T1000 (cell line): ENCODE measurements around the gene C1orf174.

Experiments
- DNase-seq: peaks from one replicate; lab custom pipeline; 2025; ENCODE audit warnings: mixed read lengths; lab: John Stamatoyannopoulos, UW

The C1orf174 gene

DNA sequence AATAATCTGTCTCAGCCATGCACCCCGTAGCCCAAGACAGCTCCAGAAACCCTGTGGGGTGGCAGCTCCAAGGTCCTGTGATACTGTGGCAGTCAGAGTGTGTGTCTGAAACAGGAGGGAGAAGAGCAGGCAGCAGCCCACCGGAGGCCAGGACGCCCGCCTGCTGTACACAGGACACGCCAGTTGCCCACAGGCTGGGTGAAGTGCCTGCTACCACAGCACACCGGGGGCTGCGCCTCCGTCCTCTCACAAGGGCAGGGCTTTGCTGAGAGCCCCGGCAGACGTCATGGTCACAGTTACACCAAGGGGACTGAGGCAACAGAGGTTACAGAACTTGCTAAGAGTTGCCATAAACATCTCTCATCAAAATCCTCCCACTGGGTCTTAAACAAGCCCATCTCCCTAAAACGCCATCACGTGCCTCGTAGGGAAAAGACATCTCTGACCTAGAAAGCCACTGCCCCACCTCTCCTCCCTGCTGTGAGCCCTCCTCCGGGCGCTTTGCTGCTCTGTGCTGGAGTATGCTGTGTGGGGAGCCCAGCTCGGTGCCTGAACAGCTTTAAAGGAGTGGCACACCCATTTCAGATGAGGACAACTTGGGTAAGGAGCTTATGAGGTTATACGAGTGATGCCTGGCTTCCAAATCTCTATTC, 5.3 kb downstream of the C1orf174 start:
- DNase-seq: no peak

GRCh38 chr1:3893190-3893589, 6.9 kb downstream of the C1orf174 start:
- DNase-seq: no peak

- no peak for DNase-seq
Observed at GRCh38 chr1:3892748-3893147, 7.3 kb downstream of the C1orf174 start.

DNA sequence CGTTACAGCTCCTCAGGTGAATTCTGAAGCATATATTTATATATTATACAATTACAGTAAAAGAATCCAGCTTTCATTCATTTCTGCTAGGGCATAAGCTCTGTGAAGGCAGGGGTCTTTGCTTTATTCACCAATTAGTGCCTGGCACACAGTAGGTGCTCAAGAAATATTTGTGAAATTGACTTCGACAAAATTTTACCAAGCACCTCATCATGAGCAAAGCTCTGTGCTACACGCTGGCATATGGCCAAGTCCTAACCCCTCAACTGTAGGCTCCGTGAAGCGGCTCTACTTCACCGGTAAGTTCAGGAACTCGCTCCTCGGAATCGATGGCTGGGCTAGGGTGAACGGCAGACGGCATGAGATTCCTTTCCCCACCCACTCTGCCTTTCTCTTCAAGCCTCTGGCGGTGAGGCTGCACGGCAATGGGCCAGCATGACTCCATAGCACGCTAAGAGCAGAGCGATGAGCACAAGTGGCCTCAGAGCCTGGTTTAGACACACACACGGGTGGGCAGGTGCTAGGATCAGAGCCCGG, 8.7 kb downstream of the C1orf174 start:
- no peak for DNase-seq

- no peak for DNase-seq
Observed at GRCh38 chr1:3890389-3891328, 9.4 kb downstream of the C1orf174 start.

DNA sequence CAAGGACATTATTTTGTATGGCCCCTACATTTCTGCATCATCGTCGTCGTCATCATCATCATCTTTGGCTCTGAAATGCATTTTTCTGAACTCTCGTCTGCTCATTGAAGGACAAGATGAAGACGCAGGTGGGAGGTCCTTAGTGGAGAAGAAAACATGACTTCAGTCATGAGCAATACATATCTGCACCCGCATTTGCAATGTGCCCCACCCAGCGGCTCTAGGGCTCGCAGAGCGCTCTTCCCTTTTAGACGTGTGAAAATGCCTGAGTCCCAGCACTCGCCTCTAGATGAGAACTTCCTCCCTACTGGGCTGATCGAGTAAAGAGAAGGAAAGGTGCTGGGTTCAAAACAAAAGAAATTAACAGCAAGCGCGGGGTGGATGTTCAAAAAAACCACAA, 10.1 kb downstream of the C1orf174 start:
- no peak for DNase-seq

DNA sequence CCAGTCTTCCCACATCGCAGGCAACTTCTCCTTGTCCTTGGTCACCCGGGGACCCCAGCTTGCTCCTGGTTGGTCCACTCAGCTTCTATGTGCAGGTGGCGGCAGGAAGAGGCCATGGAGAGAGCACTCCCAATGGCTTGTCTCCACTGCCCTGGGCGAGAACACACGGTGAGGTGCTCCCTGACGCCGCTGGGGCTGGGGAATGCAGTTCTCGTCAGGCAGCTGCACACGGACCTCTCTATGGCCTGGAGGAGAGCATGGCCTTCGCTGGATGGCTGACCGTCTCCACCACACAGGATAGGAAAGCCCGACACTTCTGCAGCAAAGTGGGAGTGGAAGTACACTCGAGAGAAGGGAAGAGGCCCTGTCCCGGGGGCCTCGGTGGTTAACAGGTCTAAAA, 11.8 kb downstream of the C1orf174 start:
- DNase-seq: no peak

DNA sequence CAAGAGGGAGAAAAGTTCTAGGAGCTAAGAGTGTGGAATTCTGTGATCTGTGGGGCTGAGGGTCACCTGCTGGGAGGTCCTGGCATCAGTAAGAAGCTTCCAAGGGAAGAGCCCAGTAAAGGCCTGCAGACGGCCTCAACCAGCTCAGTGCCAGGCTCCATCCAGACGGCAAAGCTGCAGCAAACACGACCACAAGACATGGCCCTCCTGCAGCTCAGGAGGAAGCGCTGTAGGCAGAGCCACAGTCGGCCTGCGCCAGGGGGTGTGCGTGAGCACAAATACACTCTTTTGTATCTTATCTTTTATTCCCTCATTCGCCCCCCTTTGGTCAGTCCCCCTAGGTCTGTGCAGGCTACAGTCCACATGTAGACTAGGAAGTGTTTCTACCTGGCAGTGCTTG, 13.4 kb downstream of the C1orf174 start:
- no peak for DNase-seq

DNA sequence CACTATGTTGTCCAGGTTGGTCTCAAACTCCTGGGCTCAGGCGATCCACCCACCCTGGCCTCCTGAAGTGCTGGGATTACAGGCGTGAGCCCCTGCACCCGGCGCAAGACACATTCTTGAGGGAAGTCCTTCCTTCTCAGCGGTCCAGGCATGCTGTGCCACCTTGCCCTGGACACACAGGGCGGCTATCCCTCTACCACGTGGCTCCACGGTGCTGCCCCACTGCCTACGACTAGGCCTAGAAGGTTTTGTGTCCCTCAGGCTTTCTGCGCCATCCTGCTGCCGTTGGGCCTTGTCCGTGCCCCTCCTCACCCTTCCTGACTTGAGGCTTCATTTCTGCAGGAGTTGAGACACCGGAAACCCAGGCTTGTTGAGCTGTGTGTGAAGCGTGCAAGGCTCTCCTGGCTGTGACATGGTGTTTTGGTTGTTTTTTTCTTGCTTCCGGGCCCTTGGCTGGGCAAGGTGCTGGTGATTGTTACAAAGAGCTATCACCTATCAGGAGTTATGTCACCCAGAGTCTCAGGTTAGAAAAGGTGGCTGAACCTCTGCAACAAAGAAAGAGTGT, 13.9 kb downstream of the C1orf174 start:
- DNase-seq: no peak

DNA sequence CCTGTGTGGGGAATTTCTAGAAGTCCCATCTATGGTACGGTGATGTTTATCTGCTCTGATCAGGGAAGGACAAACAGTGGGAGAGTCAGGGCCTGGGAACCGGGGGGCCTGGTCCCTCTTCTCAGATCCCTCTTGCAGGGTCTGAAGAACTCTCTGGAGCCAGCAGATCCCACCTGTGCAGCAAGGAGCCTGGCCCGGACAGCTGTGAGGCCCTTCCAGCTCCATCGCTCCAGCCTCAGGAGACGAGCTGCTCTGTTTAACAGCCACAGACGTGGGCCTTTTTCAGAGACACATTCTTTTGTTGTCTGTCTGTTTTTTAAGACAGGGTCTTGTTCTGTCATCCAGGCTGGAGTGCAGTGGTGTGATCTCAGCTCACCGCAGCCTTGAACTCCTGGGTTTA, 14.5 kb downstream of the C1orf174 start:
- DNase-seq: no peak

DNA sequence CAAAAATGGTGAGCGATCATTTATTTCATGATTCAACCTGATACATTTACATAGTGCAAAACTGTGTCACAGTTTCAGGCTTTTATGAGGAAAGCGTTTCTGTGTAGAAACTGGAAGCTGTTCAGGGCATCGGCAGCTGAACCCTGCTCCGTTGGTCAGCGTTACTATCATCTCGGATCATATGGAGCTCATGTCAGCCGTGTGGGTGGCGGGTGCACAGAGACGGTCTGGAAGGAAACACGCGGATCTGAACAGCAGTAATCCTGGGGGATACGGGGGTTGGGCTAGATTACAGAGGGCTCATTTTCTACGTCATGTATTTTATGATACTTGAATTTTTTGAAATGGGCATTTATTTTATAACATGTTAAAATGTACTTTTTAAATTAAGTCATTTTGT, 15.1 kb downstream of the C1orf174 start:
- DNase-seq: no peak

DNA sequence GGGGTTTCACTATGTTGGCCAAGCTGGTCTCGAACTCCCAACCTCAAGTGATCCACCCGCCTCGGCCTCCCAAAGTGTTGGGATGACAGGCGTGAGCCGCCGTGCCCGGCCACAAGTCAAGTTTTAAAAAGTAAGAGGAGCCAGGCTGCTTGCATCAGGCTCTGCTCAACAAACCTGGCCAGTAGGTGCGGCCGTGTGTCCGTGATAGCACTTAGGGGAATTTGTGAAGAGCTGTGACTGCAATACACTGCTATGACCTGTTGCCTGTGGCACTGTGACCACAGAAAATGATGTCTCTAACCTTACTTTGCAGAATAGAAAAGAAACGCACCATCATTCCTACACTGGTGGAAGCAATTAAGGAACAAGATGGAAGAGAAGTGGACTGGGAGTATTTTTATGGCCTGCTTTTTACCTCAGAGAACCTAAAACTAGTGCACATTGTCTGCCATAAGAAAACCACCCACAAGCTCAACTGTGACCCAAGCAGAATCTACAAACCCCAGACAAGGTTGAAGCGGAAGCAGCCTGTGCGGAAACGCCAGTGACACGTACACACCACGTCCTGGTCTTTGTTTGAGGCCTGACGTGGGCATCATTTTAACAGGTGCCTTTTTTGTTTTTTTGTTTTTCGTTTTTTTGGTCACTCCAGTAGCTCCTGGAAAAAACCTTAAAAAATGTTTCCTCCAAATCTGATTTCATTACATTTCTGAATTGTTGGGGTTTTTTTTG, 16.7 kb downstream of the C1orf174 start:
- DNase-seq: no peak

DNA sequence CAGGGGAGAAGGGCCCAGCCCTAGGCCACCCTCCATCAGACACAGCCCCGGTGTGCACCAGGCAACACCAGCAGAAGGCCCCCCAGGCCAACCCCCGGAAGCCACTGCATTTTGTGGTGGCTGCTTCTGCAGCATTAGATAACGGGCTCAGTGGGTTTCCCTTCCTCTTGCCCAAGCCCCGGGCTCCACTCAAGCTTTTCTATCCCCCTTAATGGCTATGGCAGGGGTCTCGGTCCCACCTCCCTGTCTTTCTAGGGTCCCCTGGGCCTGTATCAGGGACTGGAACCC, 18.9 kb downstream of the C1orf174 start:
- no peak for DNase-seq

GRCh38 chr1:3880429-3881192, 19.5 kb downstream of the C1orf174 start:
- no peak for DNase-seq

- no peak for DNase-seq
Observed at GRCh38 chr1:3879787-3880428, 20.2 kb downstream of the C1orf174 start.

DNA sequence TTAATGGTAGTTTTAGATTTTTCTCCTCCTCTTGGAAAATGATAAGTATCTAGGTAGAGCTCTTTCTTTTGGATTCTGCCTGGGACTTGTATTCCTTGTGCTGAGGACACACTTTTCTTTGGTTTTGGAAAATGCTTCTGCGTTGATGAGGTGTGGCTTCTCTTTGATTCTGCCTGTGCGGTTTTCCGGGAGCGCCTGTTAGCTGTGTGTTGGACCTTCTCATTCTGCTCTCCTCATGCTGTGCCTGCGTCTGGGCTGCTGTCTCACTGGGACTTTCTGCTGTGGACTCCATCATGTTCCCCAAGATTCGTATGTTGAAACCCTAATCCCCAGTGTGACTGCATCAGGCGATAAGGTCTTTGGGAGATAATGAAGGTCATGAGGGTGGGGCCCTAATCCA, 21.0 kb downstream of the C1orf174 start:
- DNase-seq: no peak

DNA sequence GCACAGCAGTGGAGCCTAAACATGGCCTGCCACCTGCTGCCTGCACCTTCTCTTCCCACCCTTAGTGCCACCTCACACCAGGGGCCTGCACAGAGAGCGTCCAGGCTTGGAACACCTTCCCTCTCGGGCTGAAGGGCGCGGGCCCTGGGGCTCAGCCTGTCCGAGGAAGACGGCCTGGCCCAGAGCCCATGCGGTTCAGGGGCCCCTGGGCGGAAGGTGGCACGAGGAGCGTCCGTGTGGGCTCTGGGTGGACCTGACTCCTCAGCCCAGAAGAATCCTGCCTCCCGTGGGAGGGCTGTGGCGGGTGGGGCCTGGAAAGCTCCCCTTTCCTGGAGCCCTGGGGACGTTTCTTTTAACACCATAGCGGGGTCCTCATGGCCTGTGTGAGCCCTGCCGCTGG, 23.4 kb downstream of the C1orf174 start:
- DNase-seq: no peak

- no peak for DNase-seq
Observed at GRCh38 chr1:3874736-3875135, 25.3 kb downstream of the C1orf174 start.

- DNase-seq: no peak
Observed at GRCh38 chr1:3872546-3872945, 27.5 kb downstream of the C1orf174 start.

DNA sequence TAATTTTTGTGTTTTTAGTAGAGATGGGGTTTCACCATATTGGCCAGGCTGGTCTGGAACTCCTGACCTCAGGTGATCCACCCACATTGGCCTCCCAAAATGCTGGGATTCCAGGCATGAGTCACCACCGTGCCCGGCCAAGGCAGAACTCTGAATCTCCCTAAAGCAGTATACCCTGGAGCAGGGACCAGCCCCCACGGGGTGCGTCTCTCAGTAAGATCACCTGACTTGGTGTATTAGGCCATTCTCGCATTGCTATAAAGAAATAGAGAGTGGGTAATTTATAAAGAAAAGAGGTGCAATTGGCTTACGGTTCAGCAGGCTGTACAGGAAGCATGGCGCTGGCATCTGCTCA, 28.6 kb downstream of the C1orf174 start:
- no peak for DNase-seq

DNA sequence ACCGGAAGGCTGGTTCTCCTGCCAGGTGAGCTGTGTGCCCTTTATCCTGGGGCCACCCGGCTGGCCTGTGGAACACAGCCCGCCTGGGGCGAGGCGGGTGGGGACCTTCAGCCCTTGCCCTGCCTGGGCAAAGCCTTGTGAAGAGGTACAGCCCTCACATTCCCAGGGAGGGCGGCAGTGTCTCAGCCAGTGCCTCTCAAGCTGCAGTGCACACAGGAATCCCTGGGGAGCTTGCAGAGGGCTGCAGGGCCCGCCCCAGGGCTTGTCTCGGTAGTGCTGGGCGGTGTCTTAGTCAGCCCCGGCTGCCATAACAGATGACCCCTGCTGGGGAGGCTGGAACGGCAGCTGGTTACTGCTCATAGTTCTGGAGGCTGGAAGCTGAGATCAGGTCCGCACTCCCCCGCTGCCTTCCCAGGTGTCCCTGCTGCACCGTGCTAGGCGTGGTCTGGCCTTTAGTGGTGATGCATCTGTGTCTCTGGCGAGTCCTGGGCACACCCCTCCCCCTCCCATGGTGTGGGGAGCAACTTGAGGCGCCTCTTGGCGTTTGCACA, 30.2 kb downstream of the C1orf174 start:
- DNase-seq: no peak
